Cortex of kidney (tissue), 1 donor: ENCODE results near the gene SCNN1A.

Experiments
- DNase-seq: peaks from one replicate; lab custom pipeline; 2025; lab: John Stamatoyannopoulos, UW

The SCNN1A gene

DNA sequence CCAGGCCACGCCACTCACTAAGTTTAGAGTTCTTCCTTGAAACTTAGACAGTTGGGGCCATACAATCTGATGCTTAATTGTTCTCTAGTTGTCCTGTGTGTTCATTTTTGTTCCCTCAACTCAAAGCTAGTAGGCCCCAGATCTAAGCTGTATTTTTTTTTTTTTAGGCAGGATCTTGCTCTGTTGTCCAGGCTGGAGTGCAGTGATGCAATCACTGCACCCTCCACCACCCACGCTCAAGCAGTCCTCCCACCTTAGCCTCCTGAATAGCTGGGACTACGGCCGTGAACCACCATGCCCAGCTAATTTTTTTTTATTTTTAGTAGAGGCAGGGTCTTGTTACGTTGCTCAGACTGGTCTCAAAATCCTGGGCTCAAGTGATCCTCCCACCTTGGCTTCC, 41.0 kb downstream of the SCNN1A start:
- no peak for DNase-seq

DNA sequence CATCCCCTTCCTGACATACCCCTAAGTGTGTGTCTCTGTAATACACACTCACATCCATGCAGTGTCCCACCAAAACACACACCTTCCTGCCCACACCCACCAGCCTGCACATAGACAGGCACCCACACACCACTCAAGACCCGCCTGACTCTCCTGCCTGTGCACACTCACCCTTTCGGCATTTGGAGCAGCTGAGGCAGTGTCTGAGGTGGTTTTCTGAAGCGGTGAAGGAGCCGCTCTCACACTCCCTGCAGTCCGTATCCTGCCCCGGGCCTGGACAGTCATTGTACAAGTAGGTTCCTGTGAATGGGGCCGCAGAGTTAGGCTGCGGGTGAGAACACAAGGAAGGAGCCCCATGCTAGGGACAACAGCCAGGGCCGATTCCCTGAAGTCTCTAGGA, 41.8 kb downstream of the SCNN1A start:
- no peak for DNase-seq

DNA sequence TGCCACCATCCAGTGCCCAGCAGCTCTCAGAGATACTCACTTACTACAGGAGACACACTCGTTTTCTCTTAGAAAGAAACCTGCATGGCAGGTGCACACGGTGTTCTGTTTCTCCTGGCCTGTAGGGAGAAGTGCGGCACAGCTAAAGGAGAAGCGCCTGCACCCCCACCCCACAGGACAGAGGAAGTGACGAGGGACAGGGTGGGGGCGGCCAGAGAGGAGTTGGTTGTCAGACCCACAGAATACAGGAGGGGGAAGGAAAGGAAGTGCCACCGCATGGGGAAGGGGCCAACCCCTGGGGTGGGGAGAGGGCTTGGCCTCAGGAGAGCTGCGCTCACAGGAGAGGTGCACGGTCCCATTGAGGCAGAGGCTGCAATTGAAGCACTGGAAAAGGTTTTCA, 42.3 kb downstream of the SCNN1A start:
- no peak for DNase-seq

DNA sequence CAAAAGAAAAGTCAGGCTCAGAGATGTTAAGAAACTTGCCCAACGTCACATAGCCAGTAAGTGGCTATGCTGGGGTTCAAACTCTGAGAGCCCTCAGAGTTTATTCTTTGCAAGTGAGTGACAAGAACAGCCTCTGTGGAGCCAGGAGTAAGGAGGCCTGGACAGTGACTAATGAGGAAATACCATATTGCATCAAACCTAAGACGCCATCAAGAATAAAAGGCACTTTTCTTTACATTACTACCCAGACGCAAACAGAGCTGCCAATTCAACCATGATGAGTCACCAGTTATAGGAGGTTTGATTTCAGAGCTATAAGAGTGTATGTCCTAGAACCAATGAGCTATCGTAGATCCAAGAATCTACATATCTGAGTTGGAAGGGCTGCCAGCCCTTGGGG, 42.9 kb downstream of the SCNN1A start:
- no peak for DNase-seq

DNA sequence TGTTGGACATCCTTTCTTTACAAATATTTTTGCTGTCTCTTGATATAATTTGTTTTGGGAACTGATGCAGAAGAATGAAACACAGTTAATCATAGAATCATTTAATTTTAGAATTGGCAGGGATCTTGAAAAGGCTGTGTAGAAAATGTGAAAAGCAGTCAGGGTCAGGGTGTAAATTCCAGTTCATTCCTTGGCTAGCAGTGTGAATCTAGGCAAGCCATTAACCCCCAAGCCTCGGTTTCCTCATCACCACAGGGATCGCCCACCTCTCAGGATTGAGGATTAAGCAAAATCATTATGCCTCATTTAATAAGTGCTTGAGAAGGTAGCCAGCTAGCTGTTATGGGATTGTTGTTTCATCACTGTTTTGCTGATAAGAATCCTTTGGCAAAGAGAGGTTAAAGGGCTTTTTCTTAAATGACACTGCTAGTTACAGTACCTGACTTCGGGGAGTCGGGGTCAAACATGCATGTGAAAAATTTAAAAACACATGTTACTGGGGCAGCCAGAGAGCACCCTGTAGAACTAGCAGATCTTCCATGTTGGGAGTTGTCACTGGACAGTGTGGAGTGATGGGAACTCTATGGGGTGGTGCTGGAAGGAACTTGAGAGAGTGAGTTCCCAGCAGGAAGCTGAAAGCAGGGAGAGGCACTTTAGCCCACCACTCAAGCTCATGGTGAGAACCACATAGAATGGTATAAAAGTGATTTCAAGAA, 44.2 kb downstream of the SCNN1A start:
- DNase-seq: no peak

DNA sequence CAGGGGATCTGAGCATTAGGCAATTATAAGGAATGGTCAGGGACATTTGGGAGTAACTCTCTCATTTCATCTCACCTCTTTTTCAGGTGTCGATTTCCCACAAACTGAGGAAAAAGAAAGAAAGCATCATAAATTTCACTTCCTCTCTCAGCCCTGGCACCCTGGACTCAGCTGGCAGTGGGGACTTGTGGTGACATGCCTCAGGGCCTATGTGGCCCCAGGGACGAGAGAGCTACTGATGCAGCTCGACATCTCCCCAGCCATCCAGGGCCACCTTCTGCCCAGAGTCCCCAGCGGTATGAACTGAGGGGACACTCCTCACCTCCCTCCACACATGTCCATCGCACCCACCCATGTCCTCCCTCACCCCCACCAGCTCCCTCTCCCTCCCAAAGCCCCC, 45.2 kb downstream of the SCNN1A start:
- no peak for DNase-seq

DNA sequence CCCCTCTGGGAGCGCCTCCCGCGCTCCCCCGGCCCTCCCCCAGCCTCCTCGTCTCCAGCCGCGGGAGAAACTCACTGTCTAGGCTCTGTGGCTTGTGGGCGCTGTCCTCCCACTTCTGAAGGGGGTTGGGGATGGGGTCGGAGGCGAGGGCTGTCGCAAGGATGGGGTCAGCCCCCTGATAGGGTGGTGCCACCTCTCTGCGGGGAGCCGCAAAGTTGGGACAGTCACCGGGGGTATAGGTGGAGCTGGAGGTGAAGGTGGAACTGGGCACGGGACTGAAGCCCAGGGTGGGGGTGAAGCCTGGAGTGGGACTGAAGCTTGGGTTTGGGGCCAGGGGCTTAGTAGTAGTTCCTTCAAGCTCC, 45.7 kb downstream of the SCNN1A start:
- no peak for DNase-seq

DNA sequence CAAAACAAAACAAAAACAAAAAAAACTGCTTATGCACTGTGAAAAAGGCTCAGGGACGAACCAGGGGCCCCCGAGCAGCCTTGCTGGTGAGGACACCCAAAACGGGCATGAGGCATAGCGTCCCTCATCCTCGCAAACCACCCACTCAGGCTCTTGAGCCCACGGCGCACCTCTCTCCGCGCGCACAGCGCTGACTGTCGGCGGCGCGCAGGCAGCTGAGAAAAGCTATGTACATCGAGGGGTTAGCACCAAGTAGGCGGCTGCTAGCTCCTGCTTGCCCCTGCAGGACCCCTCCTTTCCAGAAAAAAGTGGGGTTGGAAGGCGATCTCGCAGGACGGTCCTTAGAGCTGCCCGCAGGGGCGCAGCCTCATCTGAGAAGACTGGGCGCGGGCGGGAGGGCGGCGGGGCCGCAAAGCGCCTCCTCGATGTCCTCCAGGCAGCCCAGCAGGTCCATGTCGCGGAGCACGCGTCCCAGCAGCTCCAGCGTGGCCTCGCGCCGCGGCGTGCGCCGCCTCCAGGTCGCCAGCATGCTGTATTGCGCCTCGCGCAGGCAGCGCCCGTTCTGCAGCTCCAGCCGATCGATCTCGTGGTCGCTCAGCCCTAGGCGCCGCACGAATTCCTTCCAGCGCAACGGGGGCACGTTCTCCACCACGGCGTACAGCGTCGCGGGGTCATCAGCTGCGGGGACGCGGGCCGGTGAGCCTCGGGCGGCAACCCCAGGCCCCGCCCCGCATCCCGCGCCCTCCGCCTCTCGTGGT, 46.2 kb downstream of the SCNN1A start:
- no peak for DNase-seq

DNA sequence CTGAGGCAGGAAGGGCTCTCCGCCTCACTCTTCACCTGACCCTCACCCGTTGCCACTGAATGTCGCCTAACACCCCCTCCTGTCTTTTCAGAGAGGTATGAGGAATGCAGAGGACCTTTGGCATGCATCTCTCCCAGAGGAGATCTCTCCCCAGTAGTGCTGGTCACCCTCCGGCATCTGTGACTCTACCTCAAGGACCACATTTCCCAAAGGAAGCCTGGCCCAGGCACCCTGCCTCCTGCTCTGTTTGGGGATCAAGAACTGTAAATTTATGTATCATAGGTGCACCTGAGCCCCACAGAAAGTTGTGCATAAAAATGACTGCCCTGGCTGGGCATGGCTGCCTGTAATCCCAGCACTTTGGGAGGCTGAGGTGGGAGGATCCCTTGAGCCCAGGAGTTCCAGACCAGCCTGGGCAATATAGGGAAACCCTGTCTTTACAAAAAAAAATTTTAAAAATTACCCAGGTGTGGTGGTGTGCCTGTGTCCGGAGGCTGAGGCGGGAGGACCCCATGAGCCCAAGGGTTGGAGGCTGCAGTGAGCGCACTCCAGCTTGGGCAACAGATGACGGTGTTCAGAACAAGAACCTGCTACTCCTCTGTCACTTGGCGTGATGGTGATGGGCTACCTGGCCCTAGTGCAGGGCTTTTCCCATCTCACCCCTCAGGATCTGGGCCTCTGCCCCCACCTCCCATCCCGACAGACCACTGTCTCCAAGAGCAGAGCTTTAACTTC, 47.2 kb downstream of the SCNN1A start:
- DNase-seq: no peak

DNA sequence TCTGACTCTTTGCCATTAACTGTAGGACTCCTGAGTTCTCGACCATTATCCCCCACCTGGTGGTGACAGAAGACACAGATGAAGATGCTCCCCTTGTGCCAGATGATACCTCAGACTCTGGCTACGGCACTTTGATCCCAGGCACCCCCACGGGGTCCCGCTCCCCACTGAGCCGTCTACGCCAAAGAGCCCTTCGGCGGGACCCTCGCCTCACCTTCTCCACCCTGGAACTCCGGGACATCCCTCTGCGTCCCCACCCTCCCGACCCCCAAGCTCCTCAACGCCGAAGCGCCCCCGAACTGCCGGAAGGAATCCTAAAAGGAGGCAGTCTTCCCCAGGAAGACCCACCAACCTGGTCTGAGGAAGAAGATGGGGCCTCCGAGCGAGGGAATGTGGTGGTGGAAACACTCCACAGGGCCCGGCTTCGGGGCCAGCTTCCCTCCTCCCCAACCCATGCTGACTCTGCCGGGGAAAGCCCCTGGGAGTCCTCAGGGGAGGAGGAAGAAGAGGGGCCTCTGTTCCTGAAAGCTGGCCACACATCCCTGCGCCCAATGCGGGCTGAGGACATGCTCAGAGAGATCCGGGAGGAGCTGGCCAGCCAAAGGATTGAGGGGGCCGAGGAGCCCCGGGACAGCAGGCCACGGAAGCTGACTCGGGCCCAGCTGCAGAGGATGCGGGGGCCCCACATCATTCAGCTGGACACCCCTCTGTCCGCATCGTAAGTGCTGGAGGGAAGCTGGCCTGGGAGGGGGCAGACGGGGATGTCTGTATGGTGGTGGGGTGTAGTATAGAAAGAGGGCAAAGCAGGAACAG, 47.9 kb downstream of the SCNN1A start:
- no peak for DNase-seq

DNA sequence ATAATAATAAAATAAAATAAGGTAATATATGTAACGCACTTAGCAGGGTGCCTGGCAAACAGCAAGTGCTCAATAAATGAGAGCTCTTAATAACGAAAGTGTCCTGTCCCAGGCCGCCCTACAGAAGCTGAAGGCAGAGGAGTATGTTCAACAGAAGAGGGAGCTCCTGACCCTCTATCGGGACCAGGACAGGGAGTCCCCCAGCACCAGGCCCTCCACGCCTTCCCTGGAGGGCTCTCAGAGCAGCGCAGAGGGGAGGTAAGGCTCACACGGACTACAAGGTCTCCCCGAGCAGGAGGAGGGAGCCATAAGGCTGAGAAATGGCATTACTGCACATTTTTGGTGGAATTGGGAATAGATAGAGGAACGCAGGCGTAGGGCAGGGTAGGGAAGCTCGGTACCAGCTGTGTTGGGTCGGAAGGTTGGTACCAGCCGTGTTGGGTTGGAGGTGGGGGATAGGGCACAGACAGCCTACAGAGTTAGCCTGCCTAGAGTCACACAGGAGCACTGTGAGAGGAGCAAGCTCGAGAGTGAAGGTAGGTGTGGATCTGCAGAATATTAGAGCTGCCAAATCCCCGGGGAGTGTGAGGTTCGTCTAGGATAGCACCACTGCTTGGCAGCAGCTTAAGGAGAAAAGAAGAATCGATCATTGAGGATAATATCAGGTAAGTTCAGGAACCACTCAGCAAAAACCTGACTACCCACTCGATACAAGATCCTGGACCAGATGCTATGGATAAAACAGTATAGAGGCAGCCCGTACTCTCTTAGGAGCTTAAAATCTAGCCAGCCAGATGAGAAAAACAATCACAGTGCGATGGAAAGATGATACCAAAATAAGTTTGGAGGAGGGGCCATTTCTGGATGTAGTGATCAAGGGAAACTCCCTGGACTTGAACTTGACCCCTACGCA, 48.8 kb downstream of the SCNN1A start:
- no peak for DNase-seq

DNA sequence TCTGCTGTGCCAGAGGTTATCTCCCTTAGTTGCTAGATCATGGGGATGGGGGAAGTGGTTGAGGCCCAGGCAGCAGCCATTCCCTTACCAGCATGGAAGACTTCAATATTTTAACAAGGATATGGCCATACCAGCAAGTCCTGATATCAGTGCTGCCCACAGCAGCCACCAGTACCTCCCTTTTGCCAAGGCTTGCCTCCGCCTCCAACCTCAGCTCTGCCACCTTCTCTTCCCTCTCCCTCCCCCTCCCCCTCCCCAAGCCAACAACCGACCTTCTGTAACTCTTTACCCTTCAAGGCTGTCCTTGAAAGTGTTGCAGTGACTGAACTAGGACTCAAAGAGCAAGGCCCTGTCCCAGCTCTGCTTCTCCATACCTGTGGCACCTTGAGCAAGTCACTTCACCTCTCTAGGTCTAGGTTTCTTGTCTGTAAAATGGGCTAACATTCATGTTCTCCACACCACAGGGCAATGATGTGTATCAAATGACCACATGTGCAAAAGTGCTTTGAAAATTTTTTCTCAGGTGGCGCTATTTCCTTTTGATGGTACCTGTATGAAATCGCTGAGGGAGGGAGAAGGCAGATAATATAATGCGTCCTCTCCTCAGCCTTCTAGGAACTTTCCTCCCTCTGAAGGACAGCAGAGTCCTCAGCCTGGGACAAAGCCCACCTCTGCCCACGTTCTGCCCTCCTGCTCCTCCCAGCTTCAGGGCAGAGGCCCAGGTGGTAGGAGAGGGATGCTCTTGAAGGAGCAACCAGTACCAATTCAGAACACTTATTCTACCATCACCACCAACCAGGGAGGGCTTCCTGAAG, 50.2 kb downstream of the SCNN1A start:
- DNase-seq: no peak

DNA sequence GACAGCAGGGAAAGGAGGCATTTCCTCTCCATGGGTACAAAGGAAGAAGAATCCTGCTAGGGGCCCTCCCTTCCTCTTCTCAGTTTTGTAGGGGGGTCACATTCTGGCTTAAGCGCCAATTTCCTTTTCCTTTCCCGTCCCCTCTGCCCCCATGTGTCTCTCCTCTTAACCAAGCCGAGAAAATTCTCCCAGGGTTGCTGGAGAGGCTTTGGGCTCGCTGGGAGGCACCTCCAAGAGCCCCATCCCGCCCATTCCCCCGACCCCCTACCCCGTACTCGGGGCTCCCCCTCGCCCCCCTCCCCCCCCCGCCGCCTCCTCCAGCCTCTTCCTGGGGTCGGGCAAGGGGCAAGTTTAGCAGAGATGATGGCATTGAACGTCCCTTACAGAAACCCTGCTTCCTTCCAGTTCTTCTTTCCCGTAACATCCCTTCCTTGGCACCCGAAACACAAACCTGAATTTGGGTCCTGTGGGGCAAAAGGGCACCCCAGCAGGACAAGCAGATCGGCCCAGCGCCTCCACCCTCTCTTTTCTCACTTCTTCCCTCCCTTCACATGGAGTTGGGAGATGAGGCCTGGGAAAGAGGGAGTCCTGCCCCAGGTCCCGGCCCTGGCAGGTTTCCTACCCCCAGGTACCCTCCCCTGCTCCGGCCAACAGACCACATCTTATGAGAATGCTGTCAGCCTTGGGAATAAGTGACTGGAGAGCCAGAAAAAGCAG, 51.2 kb downstream of the SCNN1A start:
- DNase-seq: no peak

DNA sequence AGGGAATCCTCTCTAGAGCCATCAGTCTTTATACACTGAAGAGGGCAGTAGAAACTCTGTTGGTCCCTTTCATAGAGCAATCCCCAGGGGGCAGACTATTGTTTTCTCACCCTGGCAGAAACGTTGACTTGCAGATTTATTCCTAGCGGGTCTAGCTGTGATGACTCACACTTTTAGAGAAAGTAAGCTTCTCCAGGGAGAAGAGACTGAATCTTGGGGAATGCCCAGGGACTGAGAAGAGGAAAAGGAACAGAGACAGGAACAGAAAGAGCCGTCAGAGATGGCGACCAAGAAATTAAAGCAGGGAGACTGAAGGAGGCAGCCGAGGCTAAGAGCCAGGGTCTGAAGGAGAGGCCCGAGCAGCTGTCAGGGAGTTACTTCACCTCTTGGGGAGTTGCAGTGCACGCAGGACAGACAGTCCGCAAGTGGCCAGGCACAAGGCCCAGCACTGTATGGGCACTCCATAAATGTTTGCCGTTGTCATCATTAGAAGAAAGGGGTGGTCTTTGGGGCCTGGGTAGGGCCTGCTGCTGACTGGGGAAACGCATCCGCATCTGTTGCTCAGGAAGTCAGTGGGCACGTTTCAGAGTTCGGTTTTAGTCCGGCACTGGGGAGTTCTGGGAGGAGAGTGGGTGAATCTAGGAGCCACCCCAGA, 51.9 kb downstream of the SCNN1A start:
- DNase-seq: no peak

DNA sequence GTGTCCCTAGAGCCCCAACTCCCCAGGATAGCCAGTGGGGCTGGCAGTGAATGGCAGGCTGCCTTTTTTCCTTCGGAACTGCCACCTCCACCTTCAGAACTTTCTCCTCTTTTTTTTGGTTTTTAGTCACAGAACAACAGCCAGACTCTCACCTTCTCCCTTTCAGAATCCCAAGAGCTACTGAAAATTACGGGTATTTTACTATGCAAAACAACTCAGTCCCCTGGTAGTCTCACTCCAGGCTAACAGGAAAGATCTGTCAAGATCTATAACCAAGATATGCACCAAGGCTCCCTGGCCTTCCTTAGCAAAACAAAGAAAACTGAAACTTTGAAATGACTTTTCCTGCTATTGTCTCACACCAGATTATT, 52.4 kb downstream of the SCNN1A start:
- DNase-seq: no peak

DNA sequence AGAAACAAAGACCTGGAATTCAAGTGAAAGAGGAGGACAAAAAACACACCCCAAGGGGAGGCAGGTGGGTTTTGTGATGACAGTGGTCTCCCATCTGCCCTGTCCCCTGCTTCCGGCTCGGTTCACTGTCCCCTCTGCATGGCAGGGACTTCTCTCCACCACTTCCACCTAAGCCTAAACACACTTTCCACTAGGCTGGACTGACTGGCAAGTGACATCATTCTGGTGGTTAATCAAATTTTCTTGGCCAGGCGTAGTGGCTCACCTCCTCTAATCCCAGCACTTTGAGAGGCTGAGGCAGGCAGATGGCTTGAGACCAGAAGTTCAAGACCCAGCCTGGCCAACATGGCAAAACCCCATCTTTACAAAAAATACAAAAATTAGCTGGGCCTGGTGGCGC, 53.0 kb downstream of the SCNN1A start:
- DNase-seq: no peak

DNA sequence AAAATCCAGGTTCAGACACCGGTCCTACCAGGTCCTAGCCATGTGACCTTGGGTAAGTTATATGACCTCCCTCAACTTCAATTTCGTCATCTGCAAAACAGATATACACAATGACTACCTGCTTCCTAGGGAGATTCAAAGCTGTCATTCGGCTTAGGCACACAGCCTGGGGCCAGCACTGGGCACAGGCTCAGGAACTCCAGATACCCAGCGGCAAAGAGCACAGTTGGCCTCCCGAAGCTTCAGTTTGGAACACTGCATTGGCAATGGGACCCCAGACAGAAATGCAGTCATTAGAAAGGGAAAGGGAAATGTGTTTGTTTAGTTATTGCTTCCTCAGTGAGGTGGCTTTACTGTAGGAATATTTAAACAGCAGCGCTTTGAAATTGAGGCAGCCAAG, 53.5 kb downstream of the SCNN1A start:
- DNase-seq: no peak

DNA sequence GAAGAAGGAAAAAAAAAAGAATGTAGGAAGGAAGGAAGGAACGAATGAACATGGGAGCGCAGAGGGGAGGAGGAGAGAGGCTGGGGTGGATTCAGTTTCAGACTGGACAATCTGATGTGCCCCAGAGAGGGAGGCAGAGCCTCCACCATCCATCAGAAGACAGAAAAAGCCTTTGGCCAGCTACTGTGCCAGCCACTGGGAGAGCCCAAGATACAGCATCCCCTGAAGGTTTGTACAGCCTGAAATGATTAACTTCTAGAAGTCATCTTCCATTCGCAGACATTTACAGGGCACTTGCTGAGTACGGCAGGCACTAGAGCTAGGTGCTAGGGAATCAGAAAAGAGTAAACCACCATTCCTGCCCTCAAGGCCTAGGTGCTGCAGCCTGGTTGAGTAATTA, 55.9 kb downstream of the SCNN1A start:
- DNase-seq: no peak

DNA sequence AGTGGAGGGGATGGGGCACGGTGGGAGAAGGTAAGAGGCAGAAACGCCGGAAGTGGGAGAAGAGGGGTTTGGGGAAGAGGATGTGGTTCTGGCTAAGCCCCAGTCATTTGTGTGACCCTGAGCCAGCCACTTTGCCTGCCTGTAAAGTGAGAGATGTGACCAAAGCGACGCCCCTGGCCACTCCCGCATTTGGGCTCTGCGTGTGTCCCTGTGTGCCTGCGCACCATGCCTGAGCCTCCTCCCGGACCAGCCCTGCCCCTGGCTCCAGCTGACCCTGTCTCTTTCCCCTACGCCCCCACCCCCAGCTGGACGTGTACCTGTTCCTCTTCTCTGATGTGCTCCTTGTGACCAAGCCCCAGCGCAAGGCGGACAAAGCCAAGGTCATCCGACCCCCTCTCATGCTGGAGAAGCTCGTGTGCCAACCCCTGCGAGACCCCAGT, 56.9 kb downstream of the SCNN1A start:
- DNase-seq: no peak
